Activated CD4-positive, alpha-beta T cell treated with anti-CD3 and anti-CD28 coated beads for 1 hour (primary cell): ENCODE results near the gene SFT2D1.
A peak's percentile ranks its signal among the peaks of the same experiment; 100 is the strongest.

ENCODE experiments used
- DNase-seq: peaks from one replicate; pipeline ENCODE4 v3.0.0-alpha.2; 2020

The SFT2D1 gene

GRCh38 chr6:166275714-166276166, 66.6 kb downstream of the SFT2D1 start:
- DNase-seq, result peak; percentile 74

GRCh38 chr6:166274739-166275370, 67.5 kb downstream of the SFT2D1 start:
- DNase-seq, result no peak

- DNase-seq, result no peak
Observed at GRCh38 chr6:166274163-166274562, 68.2 kb downstream of the SFT2D1 start.

GRCh38 chr6:166271376-166271765, 71.0 kb downstream of the SFT2D1 start:
- no peak for DNase-seq

GRCh38 chr6:166270706-166271375, 71.5 kb downstream of the SFT2D1 start:
- DNase-seq, result no peak
